Retina (tissue), 1 donor: ENCODE data around the gene COPG2.
A peak's percentile ranks its signal among the peaks of the same experiment; 100 is the strongest.
"Not testable (repeated sequence)": the region's sequence is repeated elsewhere in the genome, so short reads cannot be mapped to it uniquely, and the experiment has no call there.

Experiments
- DNase-seq: peaks from one replicate; pipeline ENCODE4 v3.0.0-alpha.2; 2016

Gene COPG2, protein sequence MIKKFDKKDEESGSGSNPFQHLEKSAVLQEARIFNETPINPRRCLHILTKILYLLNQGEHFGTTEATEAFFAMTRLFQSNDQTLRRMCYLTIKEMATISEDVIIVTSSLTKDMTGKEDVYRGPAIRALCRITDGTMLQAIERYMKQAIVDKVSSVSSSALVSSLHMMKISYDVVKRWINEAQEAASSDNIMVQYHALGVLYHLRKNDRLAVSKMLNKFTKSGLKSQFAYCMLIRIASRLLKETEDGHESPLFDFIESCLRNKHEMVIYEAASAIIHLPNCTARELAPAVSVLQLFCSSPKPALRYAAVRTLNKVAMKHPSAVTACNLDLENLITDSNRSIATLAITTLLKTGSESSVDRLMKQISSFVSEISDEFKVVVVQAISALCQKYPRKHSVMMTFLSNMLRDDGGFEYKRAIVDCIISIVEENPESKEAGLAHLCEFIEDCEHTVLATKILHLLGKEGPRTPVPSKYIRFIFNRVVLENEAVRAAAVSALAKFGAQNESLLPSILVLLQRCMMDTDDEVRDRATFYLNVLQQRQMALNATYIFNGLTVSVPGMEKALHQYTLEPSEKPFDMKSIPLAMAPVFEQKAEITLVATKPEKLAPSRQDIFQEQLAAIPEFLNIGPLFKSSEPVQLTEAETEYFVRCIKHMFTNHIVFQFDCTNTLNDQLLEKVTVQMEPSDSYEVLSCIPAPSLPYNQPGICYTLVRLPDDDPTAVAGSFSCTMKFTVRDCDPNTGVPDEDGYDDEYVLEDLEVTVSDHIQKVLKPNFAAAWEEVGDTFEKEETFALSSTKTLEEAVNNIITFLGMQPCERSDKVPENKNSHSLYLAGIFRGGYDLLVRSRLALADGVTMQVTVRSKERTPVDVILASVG

DNA sequence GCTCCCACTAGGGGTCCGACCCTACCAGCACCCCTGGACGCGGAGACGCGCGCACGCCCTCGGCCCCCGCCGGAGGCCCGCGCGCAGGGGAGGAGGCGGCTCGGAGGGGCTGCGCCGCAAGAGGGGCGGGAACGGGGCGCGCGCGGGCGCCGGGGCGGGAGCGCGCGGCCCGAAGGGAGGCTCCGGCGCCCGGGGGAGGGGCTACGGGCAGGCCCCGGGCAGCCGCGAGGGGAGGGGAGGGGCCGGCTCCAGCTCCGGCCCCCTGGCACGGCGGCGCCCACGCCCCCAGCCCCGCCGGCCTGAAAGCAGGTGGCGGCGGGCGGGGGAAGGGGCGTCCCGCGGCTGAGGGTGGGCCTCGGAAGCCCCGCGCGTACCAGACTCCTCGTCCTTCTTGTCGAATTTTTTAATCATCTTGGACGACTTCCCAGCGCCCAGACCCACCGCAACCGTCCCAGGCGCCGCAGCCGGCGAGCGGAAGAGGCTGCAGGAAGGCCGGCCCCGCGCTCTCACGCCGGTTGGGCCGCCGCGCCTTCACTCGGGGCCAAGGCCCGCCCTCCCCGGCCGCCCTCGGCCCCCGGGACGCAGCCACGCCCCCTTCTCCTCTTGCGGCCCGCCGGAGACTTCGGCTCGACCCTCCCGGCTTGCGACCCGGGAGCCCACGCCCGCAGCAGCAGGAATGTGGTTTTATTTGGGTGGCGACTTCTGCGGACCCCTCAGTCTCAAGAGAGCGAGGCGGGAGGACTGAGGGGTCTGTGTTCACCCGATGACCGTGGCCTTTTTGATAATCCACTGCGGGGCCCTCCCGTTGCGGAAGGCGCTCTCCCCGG is at the start of gene COPG2:
TSS of gene COPG2 (minus strand) at position 491 of the 827 bp plus-strand sequence. CDS start at position 411, 80 bp downstream.
- DNase-seq = peak; percentile 96

DNA sequence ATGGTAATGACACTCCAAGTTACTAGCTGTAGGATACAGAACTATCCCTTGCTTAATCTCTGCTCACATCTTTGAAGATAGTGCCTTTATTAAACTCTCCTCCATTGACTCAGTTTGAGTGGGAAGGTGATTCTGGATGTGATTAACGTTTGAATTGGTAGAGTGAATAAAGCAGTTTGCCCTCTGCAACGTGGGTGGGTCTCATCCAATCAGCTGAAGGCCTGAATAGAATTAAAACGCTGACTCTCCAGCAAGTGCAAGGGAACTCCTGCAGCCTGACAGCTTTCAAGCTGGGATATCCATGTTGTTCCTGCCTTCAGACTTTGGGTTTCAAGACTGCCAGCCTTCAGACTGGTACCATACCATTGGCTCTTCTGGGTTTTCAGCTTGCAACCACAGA is 43.9 kb upstream of the COPG2 start:
- no peak for DNase-seq

DNA sequence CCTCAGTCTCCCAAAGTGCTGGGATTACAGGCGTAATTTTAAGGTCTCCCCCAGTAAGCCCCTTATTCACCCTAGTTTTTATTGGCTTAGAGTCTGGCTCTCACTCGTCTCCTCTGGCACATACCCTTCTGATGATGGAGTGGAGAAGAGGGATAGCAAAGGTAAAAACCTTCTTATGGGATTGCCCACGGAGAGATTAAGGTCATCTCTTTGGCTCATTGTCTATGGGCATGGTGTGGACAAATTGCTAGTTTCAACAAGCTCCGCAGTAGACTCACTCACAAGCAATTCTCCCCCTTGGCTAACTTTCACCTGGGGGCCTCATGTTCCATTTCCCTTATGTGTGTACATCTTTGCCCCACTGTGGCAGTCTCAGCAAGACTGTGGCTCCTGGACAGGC is 40.2 kb upstream of the COPG2 start:
- no peak for DNase-seq

DNA sequence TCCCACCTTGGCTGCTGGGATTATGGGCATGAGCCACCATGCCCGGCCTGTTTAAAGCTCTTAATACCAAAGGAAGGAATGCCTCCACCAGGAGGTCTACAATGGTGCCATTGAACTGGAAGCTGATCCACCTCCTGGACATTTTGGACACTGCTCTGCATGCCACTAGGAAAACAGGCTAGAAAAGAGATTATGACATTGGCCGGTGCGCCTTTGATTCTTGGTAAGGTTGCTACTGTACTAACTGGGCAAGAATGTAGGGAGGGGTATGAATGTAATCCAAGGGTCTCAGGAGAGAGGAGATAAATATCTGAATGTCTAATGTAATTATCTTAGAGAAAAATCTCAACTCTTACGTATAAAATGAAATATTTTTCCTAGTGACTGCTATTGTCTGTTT is 39.5 kb upstream of the COPG2 start:
- DNase-seq = no peak

DNA sequence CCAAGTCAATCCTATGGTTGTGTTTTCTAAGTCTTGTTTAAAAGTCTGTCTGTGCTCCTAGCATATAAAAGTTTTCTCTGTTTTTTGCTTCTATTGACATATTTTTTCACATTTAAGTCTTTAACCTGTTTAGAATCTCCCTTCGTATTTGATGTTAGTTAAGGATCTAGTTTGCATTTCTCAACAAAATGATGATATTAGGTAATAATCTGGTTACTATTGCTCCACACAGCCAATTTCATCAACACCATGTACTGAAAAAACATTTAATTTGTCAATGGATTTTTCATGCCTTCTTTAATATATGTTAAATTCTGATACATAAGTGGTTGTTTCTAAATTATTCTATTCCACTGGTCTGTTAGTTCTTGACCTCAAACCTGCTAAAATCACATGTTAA is 35.3 kb upstream of the COPG2 start:
- DNase-seq = no peak

DNA sequence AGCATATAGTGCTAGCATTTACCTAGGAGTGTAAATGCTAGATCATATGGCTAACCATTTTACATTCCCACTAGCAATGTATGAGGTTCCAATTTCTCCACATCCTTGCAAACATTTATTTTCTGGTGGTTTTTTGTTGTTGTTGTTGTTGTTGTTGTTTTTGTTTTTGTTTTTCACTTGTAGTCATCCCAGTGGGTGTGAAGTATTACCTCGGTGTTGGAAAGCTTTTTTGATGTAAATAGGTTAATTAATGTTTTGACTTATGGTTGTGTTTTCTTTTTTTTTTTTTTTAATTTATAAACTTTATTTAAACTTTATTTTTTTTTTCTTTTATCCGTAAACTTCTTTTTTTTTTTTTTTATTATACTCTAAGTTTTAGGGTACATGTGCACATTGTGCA is 33.1 kb upstream of the COPG2 start:
- DNase-seq = no peak

DNA sequence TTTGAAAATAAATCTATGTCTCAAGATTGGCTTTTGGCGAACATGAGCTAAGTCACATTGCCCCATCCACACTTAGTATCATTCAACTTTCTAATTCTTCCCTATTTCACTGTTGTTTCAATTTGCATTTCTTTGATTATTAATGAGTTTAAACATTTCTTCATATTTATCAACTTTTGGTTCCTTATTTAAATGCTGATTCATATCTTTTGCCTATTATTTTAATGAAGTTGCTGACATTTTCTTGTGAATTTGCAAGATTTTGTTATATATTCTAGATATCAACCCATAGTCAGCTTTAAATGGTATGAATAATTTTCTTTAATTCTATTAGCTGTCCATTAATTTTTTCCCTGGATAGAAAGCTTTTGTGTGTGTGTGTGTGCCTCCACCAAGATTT is 32.2 kb upstream of the COPG2 start:
- DNase-seq = no peak

DNA sequence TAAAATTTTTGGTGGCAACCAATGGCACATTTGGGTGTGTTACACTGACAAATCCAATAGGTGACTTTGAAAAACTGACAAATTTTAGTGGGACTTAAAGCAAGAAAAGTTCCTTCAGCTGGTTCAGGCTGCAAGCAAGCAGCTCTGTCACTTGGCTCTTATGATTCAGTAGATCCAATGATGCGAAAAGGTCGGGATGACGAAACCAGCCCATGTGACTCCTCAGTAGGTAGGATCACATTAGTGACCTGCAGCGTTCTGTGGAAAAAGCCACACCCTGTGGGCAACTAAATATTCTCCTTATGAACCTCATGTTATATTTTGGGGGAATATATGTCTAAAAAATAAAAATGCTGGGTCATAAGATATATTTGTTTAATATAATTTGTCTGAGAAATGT is 31.1 kb upstream of the COPG2 start:
- no peak for DNase-seq

DNA sequence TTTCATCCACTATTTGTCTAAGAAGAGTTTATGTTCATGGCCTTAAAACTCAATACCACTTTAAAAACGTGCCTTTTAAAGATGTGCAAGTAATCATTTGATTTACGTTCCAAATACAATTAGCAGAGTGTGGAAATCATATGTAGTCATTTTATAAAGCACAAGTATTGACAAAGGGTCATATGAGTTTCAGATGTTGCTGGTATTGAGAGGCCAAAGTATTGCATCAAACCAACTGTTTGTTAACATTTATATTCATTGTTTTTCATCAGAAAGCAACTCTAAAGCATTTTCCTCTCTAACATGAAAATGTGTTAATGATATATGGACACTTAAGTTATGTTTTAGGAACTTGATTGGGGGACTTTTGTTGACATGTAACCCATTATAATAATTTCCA is 29.3 kb upstream of the COPG2 start:
- DNase-seq = no peak

DNA sequence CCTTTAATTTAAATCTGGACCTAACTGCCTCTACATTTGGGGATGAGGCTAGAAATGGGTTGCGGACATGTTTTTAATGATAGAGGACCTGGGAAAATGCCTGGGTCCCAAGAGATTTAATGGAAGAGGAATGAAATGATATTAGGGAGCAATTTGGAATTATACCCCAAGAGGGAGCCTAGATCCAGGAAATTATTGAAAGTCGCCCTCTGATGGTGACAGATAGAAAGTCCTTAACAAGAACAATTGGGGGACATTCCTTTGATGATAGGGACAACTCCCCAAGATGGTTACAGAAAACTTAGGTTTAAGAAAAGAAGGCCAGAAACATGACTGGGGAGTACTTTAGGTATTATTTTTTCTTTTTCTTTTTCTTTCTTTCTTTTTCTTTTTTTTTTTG is 27.3 kb upstream of the COPG2 start:
- peak; percentile 7 for DNase-seq

DNA sequence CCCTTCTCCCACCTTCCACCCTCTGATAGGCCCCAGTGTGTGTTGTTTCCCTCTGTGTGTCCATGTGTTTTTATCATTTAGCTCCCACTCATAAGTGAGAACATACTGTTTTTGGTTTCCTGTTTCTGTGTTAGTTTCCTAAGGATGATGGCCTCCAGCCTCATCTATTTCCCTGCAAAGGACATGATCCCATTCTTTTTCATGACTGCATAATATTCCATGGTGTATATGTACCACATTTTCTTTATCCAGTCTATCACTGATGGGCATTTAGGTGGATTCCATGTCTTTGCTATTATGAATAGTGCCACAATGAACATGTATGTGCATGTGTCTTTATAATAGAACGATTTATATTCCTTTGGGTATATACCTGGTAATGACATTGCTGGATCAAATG is 23.8 kb upstream of the COPG2 start:
- DNase-seq = not testable (repeated sequence)

DNA sequence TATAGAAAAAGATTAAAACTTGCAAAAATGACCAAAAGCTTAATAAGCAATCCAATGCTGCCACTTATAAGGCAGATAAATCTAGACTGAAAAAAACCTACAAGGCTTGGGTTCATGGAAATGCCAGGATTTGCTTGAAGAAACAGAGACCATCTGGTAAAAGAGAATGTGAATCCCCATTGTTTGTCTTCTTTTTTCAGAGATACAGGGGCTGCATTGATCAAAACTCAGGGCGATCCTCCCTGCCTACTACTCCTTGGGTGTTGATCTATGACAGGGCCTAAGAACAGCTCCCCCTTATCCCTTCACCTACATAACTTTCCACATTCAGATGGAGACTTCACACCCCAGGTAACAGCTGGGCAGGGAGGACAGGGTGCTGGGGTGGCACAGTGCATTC is 21.1 kb upstream of the COPG2 start:
- no peak for DNase-seq

DNA sequence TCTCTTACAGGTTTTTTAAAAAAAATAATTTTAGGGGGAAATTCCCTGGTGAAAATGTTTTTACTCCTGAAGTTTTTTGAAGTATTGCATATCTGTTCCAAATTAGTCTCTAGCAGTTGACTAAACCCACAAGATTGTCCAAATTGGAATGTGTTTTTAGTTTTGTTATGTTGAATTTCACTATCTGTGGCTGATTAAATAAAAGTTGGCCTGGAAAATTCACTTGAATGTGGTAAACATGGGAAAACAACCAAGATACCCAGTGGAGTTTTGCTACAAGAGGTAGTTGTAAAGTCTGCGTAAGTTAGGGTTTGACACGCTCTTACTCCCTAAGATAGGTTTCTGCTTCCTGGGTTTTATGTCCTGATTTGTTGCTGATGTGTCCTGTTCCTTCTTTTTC is 14.5 kb upstream of the COPG2 start:
- no peak for DNase-seq

DNA sequence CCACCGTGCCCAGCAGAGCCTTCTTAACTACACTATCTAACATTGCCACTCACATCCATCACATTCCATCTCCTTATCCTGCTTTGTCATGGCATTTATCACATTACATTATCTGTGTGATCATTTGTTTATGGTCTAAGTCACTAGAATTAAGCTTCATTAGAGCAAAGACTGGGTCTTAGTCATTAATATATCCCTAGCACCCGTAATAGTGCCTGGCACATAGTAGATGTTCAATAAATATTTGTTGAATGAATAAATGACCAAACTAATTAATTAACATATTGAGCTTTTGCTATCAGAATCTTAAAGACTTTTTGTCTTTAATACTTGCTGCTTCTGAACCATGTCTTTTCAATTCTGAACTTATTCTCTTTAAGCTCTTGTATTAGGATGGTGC is 5.9 kb upstream of the COPG2 start:
- DNase-seq = no peak

DNA sequence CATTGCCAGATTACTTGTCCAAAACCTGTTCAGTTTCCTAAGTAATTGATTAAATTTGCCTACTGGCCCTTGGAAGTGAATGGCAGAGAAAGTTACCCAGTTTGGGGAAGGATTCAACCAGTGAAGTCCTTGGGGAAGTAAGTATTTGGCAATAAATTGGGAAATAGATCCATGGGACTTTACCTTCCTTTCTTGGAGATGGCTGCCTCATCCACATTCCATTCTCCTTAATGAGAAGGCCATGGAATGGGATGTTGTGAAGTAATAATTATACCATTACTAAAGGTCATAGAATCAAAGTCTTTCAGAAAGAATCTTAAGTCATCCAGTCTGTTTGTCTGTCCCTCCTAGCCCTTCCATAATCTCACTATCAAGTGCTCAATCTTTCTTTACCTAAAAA is 4.5 kb upstream of the COPG2 start:
- DNase-seq = no peak

DNA sequence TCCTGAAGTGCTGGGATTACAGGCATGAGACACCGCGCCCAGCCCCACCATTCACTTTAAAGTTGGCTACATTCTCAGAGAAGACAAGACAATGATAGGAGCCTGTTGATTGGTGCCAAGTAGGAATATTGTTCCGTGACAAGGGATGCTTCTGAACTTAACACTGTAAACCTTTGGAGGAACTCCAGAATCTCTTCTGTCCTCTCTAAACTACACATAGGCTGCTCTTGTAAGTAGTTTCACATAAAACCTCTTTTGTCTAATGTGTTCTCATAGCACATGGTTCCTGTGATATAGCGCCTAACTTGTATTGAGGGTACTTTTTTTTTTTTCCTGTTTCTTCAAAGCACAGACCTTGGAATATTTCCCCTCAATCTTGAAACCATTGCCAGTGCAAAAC is 3.6 kb upstream of the COPG2 start:
- DNase-seq = no peak

DNA sequence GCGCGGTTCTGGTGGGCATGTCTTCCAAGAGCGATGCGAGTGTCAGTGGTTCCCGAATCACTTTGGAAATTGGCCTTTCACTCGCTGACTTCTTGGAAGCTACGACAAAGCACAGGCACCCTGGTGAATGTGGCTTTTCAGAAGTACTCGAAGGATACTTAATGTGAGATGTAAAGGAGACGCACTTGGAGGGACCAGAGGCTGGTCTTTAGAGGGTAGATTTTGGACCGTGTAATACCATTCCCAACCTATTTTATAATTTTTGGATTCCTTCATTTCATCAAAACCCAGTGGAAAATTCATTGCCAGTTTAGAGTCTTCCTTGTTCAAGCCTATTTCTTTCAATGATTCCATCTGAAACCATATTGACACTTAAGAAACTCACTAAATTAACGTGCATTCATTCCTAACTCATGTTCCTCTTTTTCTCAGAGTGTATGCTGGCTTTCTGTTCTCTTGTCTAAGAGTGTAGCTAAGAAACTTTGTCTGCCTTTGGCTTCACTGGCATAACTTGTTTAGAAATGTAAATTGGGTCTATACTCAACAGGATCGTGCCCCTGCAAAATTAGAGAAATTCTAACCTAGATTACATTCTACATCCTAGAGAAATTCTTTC is 645 bp upstream of the COPG2 start:
- no peak for DNase-seq

DNA sequence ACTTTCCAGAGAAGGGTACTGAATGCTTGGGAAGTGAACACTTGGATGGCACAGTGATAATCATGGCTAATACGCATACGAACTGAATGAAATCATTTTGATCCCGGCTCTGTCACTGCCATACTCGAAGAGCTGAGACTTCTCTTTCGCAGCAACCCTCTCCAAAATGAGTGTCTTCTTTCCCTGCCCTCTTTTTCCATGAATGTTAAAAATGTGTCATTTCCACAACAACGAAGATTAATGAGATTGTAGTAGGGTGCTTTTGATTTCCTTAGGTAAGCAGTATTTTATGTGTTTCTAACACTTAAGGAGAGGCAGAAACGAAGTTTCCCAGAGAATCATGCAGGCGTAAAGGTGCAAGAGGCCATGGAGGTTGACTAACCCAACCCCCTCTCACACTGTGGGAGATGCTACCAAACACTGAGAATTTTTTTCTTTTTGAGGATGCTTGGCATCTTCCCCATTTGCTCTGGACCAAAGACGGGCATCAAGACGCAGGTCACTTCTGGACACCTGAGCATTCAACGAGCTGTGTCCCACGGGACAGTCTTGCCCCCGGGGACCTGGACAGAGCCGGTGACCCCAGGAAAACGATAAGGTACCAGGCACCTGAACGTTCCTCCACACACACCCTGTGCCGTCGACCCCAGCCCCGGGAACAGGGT is 823 bp downstream of the COPG2 start:
- peak; percentile 70 for DNase-seq

DNA sequence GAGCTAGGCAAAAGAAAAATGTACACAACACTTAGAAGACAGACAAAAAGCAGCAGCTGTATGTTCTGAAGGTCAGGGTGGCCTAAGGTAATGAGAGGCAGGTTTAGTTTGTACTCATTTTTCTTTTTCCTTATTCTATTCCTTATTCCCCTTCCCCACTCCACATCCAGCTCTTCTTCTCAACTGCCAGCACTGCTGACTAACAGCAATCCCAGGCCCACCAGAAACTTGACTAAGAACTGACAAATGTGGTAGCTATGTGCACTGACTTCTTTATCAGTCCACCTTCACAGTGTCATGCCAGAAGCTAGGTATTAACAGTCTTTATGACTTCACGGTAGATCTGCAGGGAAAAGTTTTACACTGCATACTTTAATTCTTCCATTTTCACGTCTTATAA is 6.1 kb downstream of the COPG2 start:
- DNase-seq = no peak

DNA sequence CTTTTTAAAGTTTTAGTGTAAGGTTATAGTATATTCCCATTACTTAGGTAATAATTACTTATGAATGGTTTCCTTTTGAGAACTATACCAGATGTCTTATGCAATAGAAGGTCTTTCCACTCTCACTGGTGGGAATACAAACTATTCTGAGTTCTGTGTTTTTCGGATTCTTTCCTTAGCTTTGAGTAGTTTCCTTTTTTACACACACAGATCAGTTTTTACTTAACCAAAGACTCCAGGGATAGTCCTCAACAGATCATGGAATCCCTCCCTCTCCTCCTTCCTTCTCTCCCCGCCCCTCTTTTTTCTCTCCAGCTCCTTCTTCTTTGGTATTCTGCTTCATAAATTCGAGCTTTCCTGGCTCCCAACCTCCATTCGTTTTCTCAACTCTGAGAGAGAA is 13.3 kb downstream of the COPG2 start:
- DNase-seq = no peak

DNA sequence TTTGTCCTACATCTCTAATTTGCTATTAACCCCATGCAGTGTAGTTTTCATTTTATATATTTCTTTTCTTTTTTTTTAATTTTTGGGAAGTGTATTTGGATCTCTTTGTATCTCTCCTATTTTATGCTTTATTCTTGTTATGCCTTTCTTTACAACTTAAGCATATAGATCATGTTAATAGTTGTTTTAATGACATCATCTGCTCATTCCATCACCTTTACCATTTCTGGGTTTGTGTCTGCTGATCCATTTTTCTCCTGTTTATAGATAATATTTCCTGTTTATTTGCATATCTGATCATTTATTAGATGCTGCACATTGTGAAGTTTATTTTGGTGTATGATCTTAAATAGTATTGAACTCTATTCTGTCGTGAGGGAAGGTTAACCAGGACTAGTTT is 13.7 kb downstream of the COPG2 start:
- no peak for DNase-seq

DNA sequence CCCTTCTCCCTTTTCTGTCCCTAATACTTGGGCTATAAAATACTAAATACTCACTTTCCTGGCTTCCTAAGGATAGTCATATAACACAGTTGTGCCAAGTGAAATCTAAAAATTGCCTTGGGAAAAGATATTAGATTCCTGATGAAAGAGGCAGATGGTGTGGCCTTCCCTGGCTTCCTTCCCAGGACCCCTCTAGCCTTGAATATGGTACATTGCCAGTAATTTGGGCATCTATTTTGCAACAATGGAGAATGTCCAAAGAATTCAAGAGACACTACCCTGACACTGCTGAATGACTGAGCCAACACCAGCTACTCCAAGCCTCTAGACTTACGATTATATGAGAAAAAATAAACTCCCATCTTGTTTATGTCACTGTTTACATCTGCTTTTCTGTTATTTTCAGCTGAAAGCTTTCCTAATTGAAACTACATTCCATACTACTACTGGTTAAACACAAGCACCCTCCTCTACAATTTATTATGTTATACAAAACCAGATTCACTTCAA is 17.9 kb downstream of the COPG2 start:
- DNase-seq = no peak
